H9 (cell line): ENCODE data around the gene NAPA. TPM values are rescaled to one million over a fixed set of nuclear protein-coding genes. Genes with fewer than 3 reads are reported as not detected.

Source experiments
- DNase-seq: peaks from one replicate; pipeline ENCODE4 v3.0.0-alpha.2; 2017
- H2AFZ ChIP-seq: one replicate; pipeline ENCODE4 v1.6.1; 2013; ENCODE audit warnings: mild to moderate bottlenecking, low read length, control low read depth, moderate library complexity
- H2AK5ac ChIP-seq: 2 replicates; pipeline ENCODE4 v1.6.1; 2013; ENCODE audit warnings: low read length, control low read depth, mixed read lengths; ENCODE audit not compliant: insufficient read length
- H2BK120ac ChIP-seq: one replicate; pipeline ENCODE4 v1.6.1; 2013; ENCODE audit warnings: low read depth, mild to moderate bottlenecking, low read length, control low read depth, inconsistent platforms; ENCODE audit not compliant: poor library complexity, severe bottlenecking
- H2BK12ac ChIP-seq: 2 replicates; pipeline ENCODE4 v1.6.1; 2013; ENCODE audit warnings: low read length, control low read depth, mixed read lengths, low read depth; ENCODE audit not compliant: insufficient read length
- H2BK15ac ChIP-seq: 2 replicates; pipeline ENCODE4 v1.6.1; 2013; ENCODE audit warnings: low read depth, low read length, control low read depth
- H2BK20ac ChIP-seq: one replicate; pipeline ENCODE4 v1.6.1; 2013; ENCODE audit warnings: low read depth, mild to moderate bottlenecking, low read length, control low read depth, inconsistent platforms; ENCODE audit not compliant: poor library complexity, severe bottlenecking
- H2BK5ac ChIP-seq: 2 replicates; pipeline ENCODE4 v1.6.1; 2013; ENCODE audit warnings: low read length, control low read depth, mixed read lengths; ENCODE audit not compliant: insufficient read length
- H3K14ac ChIP-seq: 2 replicates; pipeline ENCODE4 v1.6.1; 2013; ENCODE audit warnings: low read length, control low read depth; ENCODE audit not compliant: insufficient read depth
- H3K18ac ChIP-seq: 2 replicates; pipeline ENCODE4 v1.6.1; 2013; ENCODE audit warnings: low read depth, mild to moderate bottlenecking, mixed read lengths, low read length, control low read depth; ENCODE audit not compliant: insufficient read length
- H3K23ac ChIP-seq: 2 replicates; pipeline ENCODE4 v1.6.1; 2013; ENCODE audit warnings: low read length, control low read depth, mixed read lengths, low read depth; ENCODE audit not compliant: insufficient read length
- H3K23me2 ChIP-seq: 2 replicates; pipeline ENCODE4 v1.6.1; 2013; ENCODE audit warnings: low read depth, mild to moderate bottlenecking, mixed read lengths, low read length, control low read depth; ENCODE audit not compliant: insufficient read length, poor library complexity, severe bottlenecking
- H3K27ac ChIP-seq: 2 replicates; pipeline ENCODE4 v1.5.1; 2013; ENCODE audit warnings: low read length, control low read depth, mixed read lengths, low read depth; ENCODE audit not compliant: insufficient read length
- H3K27me3 ChIP-seq: 2 replicates; pipeline ENCODE4 v1.6.1; 2013; ENCODE audit warnings: low read length, control low read depth, inconsistent platforms; ENCODE audit not compliant: insufficient read depth
- H3K4ac ChIP-seq: 2 replicates; pipeline ENCODE4 v1.6.1; 2013; ENCODE audit warnings: low read depth, mild to moderate bottlenecking, control low read depth, inconsistent platforms, low read length, moderate library complexity
- H3K4me1 ChIP-seq: 2 replicates; pipeline ENCODE4 v1.6.1; 2013; ENCODE audit warnings: low read length, control low read depth, inconsistent platforms; ENCODE audit not compliant: insufficient read depth
- H3K4me2 ChIP-seq: 2 replicates; pipeline ENCODE4 v1.6.1; 2013; ENCODE audit warnings: low read length, control low read depth, mixed read lengths; ENCODE audit not compliant: insufficient read length, insufficient read depth
- H3K56ac ChIP-seq: 2 replicates; pipeline ENCODE4 v1.6.1; 2013; ENCODE audit warnings: low read depth, mild to moderate bottlenecking, mixed read lengths, low read length, control low read depth; ENCODE audit not compliant: insufficient read length
- H3K79me1 ChIP-seq: 2 replicates; pipeline ENCODE4 v1.6.1; 2013; ENCODE audit warnings: low read depth, mild to moderate bottlenecking, moderate library complexity, low read length, control low read depth, inconsistent platforms; ENCODE audit not compliant: insufficient read depth, poor library complexity, severe bottlenecking
- H3K79me2 ChIP-seq: 2 replicates; pipeline ENCODE4 v1.6.1; 2013; ENCODE audit warnings: low read length, control low read depth, inconsistent platforms; ENCODE audit not compliant: insufficient read depth
- H3K9ac ChIP-seq: 2 replicates; pipeline ENCODE4 v1.6.1; 2013; ENCODE audit warnings: low read length, control low read depth, mixed read lengths; ENCODE audit not compliant: insufficient read length; ENCODE audit errors: extremely low read depth
- H3K9me3 ChIP-seq: one replicate; pipeline ENCODE4 v1.6.1; 2013; ENCODE audit warnings: low read depth, low read length, inconsistent platforms; ENCODE audit not compliant: control insufficient read depth
- H3T11ph ChIP-seq: one replicate; pipeline ENCODE4 v1.6.1; 2013; ENCODE audit warnings: mild to moderate bottlenecking, low read length, control low read depth, inconsistent platforms
- H4K20me1 ChIP-seq: one replicate; pipeline ENCODE4 v1.6.1; 2013; ENCODE audit not compliant: control insufficient read depth, insufficient read length, insufficient read depth
- H4K5ac ChIP-seq: 2 replicates; pipeline ENCODE4 v1.6.1; 2013; ENCODE audit warnings: low read depth, mild to moderate bottlenecking, mixed read lengths, low read length, control low read depth; ENCODE audit not compliant: insufficient read length
- H4K8ac ChIP-seq: replicated peaks from 2 replicates; pipeline ENCODE4 v1.6.1; 2013; ENCODE audit warnings: low read length, control low read depth, mixed read lengths, low read depth; ENCODE audit not compliant: insufficient read length
- H4K91ac ChIP-seq: 2 replicates; pipeline ENCODE4 v1.6.1; 2013; ENCODE audit warnings: low read depth, mild to moderate bottlenecking, moderate library complexity, mixed read lengths, low read length, control low read depth; ENCODE audit not compliant: insufficient read length
- H3K27ac Mint-ChIP-seq, 3 experiments: 2 replicates in 2 of 3; 3 replicates in 1 of 3; pipeline ENCODE4 v1.8.0; 2020 to 2021; ENCODE audit warnings: mixed read lengths in 3 of 3, mild to moderate bottlenecking in 1 of 3, moderate library complexity in 1 of 3
- H3K27me3 Mint-ChIP-seq: 2 replicates; pipeline ENCODE4 v1.8.0; 2021; ENCODE audit warnings: low read depth, mild to moderate bottlenecking, moderate library complexity, mixed read lengths
- H3K36me3 Mint-ChIP-seq, 3 experiments: 2 replicates in 2 of 3; 3 replicates in 1 of 3; pipeline ENCODE4 v1.8.0; 2020 to 2021; ENCODE audit warnings: low read depth in 3 of 3, mixed read lengths in 3 of 3; ENCODE audit not compliant: insufficient read depth in 1 of 3
- H3K4me1 Mint-ChIP-seq, 2 experiments: 2 replicates each; pipeline ENCODE4 v1.8.0; 2020; ENCODE audit warnings: mixed read lengths in 2 of 2
- H3K4me3 Mint-ChIP-seq, 2 experiments: 2 replicates in 1 of 2; 3 replicates in 1 of 2; pipeline ENCODE4 v1.8.0; 2020 to 2021; ENCODE audit warnings: mild to moderate bottlenecking in 2 of 2, mixed read lengths in 2 of 2, moderate library complexity in 1 of 2
- H3K9me3 Mint-ChIP-seq, 2 experiments: 2 replicates in 1 of 2; 3 replicates in 1 of 2; pipeline ENCODE4 v1.8.0; 2020; ENCODE audit warnings: mild to moderate bottlenecking in 2 of 2, mixed read lengths in 2 of 2, moderate library complexity in 1 of 2
- WGBS: extraction: QIAGEN DNeasy Blood & Tissue Kit; methylation state at CpG from one replicate; pipeline ENCODE4 v1.1.7; 2013; ENCODE audit warnings: missing lambda C conversion rate, low lambda C conversion rate, mixed read lengths; ENCODE audit not compliant: insufficient read length; ENCODE audit errors: extremely low coverage; 5-methylcytosine and 5-hydroxymethylcytosine counted together
- total RNA-seq: library from RNA; stranded (reverse); gene quantifications from 2 replicates; pipeline ENCODE4 v1.2.1, GENCODE V29; 2021
- TF ChIP-seq, protein P1 (sequence below): fragments of 200-600 bp; sonication (generic); conservative IDR thresholded peaks from 3 replicates; pipeline ENCODE4 v1.8.0; 2021; ENCODE audit warnings: antibody characterized with exemption, mild to moderate bottlenecking

The NAPA gene
- total RNA-seq, 1 experiment from 2014 or later: 62.8 TPM

DNA sequence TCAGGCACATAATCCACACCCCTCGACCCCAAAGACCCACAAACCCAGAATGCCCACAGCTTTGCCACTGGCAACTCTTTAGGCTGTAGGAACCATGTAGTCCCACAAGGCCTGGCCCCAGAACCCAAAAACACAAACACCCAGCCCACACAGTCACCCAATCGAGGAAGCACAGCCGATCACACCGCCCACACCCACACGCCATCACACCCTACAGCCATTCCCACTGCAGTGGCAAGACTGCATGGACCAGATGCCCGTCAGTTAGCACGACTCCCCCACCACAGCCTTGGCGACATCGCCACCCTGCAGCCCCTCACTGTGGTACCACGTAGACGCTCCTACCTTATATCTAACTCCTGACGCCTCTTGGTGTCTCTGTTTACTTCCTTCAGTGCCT, 71.5 kb downstream of the NAPA start:
- H3K27ac Mint-ChIP-seq: peak overlapping the region in 1 of 3 experiments; percentile 31; a peak in 2 of 7 replicates
- no peaks in the 10 kb centered on the region for H3K36me3 Mint-ChIP-seq
- no peak overlapping the region for H3K23ac ChIP-seq
- no peak overlapping the region for H2BK120ac ChIP-seq
- H3K27me3 Mint-ChIP-seq: peaks cover 50% of the 10 kb centered on the region
- TF ChIP-seq, protein P1, sequence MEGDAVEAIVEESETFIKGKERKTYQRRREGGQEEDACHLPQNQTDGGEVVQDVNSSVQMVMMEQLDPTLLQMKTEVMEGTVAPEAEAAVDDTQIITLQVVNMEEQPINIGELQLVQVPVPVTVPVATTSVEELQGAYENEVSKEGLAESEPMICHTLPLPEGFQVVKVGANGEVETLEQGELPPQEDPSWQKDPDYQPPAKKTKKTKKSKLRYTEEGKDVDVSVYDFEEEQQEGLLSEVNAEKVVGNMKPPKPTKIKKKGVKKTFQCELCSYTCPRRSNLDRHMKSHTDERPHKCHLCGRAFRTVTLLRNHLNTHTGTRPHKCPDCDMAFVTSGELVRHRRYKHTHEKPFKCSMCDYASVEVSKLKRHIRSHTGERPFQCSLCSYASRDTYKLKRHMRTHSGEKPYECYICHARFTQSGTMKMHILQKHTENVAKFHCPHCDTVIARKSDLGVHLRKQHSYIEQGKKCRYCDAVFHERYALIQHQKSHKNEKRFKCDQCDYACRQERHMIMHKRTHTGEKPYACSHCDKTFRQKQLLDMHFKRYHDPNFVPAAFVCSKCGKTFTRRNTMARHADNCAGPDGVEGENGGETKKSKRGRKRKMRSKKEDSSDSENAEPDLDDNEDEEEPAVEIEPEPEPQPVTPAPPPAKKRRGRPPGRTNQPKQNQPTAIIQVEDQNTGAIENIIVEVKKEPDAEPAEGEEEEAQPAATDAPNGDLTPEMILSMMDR: no peak
- no peak overlapping the region for H2AFZ ChIP-seq
- no CpG with 5 or more reads among the region's 12 CpGs for WGBS
- no peak overlapping the region for H4K8ac ChIP-seq
- no peak overlapping the region for H3K18ac ChIP-seq
- no peaks in the 10 kb centered on the region for H3K9me3 ChIP-seq
- peak overlapping the region in 1 of 2 experiments; percentile 5; a peak in 1 of 5 replicates for H3K4me3 Mint-ChIP-seq
- no peak overlapping the region for H3T11ph ChIP-seq
- H3K27me3 ChIP-seq: no peaks in the 10 kb centered on the region; the same call in 1 of the 2 replicates
- H2BK12ac ChIP-seq: no peak overlapping the region
- no peaks in the 10 kb centered on the region for H3K79me1 ChIP-seq
- no peak overlapping the region for H4K5ac ChIP-seq
- H3K9me3 Mint-ChIP-seq: no peaks in the 10 kb centered on the region; a peak in 3 of 5 replicates
- no peak overlapping the region for H3K56ac ChIP-seq
- peaks cover 26 to 34% of the 10 kb centered on the region in 2 experiments for H3K4me1 Mint-ChIP-seq
- H4K91ac ChIP-seq: no peak overlapping the region
- H3K4ac ChIP-seq: no peak overlapping the region
- H3K14ac ChIP-seq: no peak overlapping the region
- peaks cover 13% of the 10 kb centered on the region for H3K23me2 ChIP-seq
- H2AK5ac ChIP-seq: no peak overlapping the region
- no peak for DNase-seq
- no peak overlapping the region for H2BK20ac ChIP-seq
- H2BK5ac ChIP-seq: no peak overlapping the region
- no peak overlapping the region for H2BK15ac ChIP-seq
- no peaks in the 10 kb centered on the region for H4K20me1 ChIP-seq
- H3K4me2 ChIP-seq: no peak overlapping the region
- H3K4me1 ChIP-seq: peaks cover 4% of the 10 kb centered on the region; the same call in 1 of the 2 replicates
- H3K9ac ChIP-seq: no peak overlapping the region
- H3K27ac ChIP-seq: no peak overlapping the region
- no peaks in the 10 kb centered on the region for H3K79me2 ChIP-seq
